Right lobe of liver (tissue), 6 donors: Measurements from ENCODE around the gene PAX9. TPM values are rescaled to one million over a fixed set of nuclear protein-coding genes. Genes with fewer than 3 reads are reported as not detected.

Source experiments
- ATAC-seq, 4 donors: fragments of 200-7000 bp; cut with Tn5 transposase; one replicate each; pipeline ENCODE4 v1.9.1; 2020; ENCODE audit warnings: mild to moderate bottlenecking in 4 of 4, moderate library complexity in 4 of 4
- DNase-seq, 3 donors: peaks; one replicate each; pipeline ENCODE4 v3.0.0-alpha.2; 2020
- H3K27ac ChIP-seq, 3 donors: fragments of 200-600 bp; one replicate each; pipeline ENCODE4 v1.8.0; 2022
- H3K27me3 ChIP-seq, 2 donors: fragments of 200-600 bp; one replicate each; pipeline ENCODE4 v1.8.0; 2022
- H3K36me3 ChIP-seq, 4 donors: fragments of 200-600 bp; sonication (generic) in 1 of 4; one replicate each; pipeline versions ENCODE4 v1.5.1 to v1.8.0; 2017 to 2022; ENCODE audit warnings: control low read depth in 1 of 4
- H3K4me1 ChIP-seq, 4 donors: fragments of 200-600 bp; sonication (generic) in 1 of 4; one replicate each; pipeline versions ENCODE4 v1.5.1 to v1.8.0; 2017 to 2022; ENCODE audit warnings: control low read depth in 1 of 4
- H3K4me3 ChIP-seq, 3 donors: fragments of 200-600 bp; one replicate each; pipeline ENCODE4 v1.8.0; 2022
- H3K9me3 ChIP-seq, 4 donors: fragments of 200-600 bp; sonication (generic) in 1 of 4; one replicate each; pipeline versions ENCODE4 v1.5.1 to v1.8.0; 2017 to 2022; ENCODE audit warnings: control low read depth in 1 of 4
- POLR2A ChIP-seq: fragments of 450-650 bp; IDR thresholded peaks from one replicate; pipeline ENCODE4 v1.6.1; 2017; ENCODE audit warnings: antibody characterized with exemption, mild to moderate bottlenecking
- WGBS: methylation state at CpG from one replicate; pipeline ENCODE4 v1.1.6; 2018; ENCODE audit warnings: low coverage, low lambda C conversion rate; ENCODE audit not compliant: insufficient coverage; ENCODE audit errors: missing lambda C conversion rate; 5-methylcytosine and 5-hydroxymethylcytosine counted together
- intact Hi-C, 2 donors: fragments of 100-400 bp; cut with DNase I; formaldehyde crosslinking; loops; one replicate each; pipeline versions ENCODE4 v1.11.2 to v1.14.1; 2022
- total RNA-seq, 6 experiments: library from RNA; depleted of rRNA in 2 of 6; stranded (reverse); fragments of >200 nt in 2 of 6; fragmentation: NEBNext Ultra II Directional in 3 of 6; extraction: Animal tissue kit (Norgen Biotek cat#: 25700) in 3 of 6; gene quantifications; one replicate each; pipeline versions ENCODE4 v1.1.0 to v1.2.4, GENCODE V29; 2016 to 2023
- TF ChIP-seq, protein P1 (sequence below), 4 donors: fragments of 200-600 bp in 3 of 4; fragments of 450-650 bp in 1 of 4; IDR thresholded peaks; one replicate each; pipeline versions ENCODE4 v1.5.1 to v1.8.0; 2016 to 2022; ENCODE audit warnings: antibody characterized with exemption in 4 of 4, mild to moderate bottlenecking in 2 of 4
- donor health status: DM: no; HTN: yes; CAD: no.
- donor health status: DM: no; HTN: no; CAD: no.
- donor health status: DM: no; HTN: no; CAD: no.
- donor health status: DM: no; HTN: yes; CAD: no.
- donor health status: DM: no; HTN: yes; CAD: no.

The PAX9 gene
- total RNA-seq, 6 experiments from 2014 or later: not detected

DNA sequence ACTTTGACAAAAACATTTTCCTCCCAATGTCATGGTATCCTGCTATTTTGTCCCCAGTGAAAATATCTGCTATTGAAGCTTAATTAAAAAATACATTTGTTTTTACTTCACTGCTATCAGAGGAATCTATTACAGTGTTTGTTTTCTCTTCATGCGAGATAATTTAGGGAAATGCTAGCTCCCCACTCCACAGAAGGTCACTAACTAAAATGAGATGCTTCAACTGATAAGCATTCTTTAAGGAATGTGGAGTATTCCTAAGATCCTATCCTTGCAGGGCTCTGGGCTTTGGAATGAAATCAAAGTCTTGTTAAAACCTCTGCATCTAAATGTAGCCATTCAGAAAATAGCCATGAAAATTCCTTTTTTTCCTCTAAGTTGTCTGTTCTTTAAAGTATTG is 39.5 kb downstream of the PAX9 start:
- Histone ChIP-seq H3K9me3 (no peaks in the 10 kb centered on the region), H3K27me3 (no peaks in the 10 kb centered on the region), H3K4me1 (no peaks in the 10 kb centered on the region), H3K36me3 (no peaks in the 10 kb centered on the region), H3K4me3 (no peak overlapping the region), H3K27ac (no peak overlapping the region)
- ATAC-seq: no peak
- intact Hi-C loops: no loop called here
- TF ChIP-seq, protein P1, sequence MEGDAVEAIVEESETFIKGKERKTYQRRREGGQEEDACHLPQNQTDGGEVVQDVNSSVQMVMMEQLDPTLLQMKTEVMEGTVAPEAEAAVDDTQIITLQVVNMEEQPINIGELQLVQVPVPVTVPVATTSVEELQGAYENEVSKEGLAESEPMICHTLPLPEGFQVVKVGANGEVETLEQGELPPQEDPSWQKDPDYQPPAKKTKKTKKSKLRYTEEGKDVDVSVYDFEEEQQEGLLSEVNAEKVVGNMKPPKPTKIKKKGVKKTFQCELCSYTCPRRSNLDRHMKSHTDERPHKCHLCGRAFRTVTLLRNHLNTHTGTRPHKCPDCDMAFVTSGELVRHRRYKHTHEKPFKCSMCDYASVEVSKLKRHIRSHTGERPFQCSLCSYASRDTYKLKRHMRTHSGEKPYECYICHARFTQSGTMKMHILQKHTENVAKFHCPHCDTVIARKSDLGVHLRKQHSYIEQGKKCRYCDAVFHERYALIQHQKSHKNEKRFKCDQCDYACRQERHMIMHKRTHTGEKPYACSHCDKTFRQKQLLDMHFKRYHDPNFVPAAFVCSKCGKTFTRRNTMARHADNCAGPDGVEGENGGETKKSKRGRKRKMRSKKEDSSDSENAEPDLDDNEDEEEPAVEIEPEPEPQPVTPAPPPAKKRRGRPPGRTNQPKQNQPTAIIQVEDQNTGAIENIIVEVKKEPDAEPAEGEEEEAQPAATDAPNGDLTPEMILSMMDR (IDR thresholded peaks at IDR 0.05): no peak
- no peak for TF ChIP-seq POLR2A
- no peak for DNase-seq
- WGBS: 33% methylated on average over 1 of the region's 1 CpG

DNA sequence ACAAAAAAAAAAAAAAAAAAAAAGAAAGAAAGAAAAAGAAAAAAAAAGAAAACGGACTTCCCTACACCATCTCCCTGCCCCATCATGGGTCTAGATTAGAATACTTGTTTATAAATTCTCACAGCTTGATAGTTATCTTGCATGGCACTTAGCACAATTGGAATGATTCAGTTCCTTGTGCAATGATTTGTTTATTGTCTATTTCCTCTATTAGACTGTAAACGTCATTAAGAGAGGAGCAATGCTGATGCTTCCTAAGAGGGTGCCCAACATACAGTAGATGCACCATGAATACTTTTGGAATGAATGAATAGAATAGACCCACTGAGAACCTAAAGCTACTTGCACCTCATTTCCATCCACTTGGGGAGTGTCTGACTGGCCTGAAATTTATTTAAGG is 40.8 kb downstream of the PAX9 start:
- DNase-seq (no peak), ATAC-seq (no peak)
- Histone ChIP-seq H3K27me3 (no peaks in the 10 kb centered on the region), H3K4me3 (no peak overlapping the region), H3K9me3 (no peaks in the 10 kb centered on the region), H3K4me1 (no peaks in the 10 kb centered on the region), H3K36me3 (no peaks in the 10 kb centered on the region), H3K27ac (no peak overlapping the region)
- WGBS: 49% methylated on average over 2 of the region's 2 CpGs
- TF ChIP-seq, protein P1 (IDR thresholded peaks at IDR 0.05): no peak
- TF ChIP-seq POLR2A: no peak
- intact Hi-C loops: no loop called here

DNA sequence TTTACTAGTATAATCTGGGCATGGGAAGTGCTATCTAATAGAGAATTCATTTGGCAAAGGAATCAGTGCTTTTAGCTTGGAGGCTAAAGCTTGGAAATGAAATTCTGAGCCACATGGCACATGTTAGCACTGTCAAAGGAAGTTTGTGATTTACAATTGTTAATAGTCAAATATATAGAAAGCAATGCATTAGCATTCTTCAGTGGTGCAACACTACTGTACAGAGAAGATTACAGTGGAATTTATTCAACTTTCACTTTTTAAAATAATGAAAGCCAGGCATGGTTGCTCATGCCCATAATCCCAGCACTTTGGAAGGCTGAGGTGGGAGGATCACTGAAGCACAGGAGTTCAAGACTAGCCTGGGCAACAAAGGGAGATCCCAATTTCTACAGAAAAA is 45.9 kb downstream of the PAX9 start:
- Histone ChIP-seq H3K27me3 (no peaks in the 10 kb centered on the region), H3K9me3 (no peaks in the 10 kb centered on the region), H3K4me1 (no peaks in the 10 kb centered on the region), H3K4me3 (no peak overlapping the region), H3K27ac (no peak overlapping the region), H3K36me3 (no peaks in the 10 kb centered on the region)
- no peak for TF ChIP-seq POLR2A
- TF ChIP-seq, protein P1 (IDR thresholded peaks at IDR 0.05): no peak
- ATAC-seq (no peak), DNase-seq (no peak)
- intact Hi-C loops: no loop called here

DNA sequence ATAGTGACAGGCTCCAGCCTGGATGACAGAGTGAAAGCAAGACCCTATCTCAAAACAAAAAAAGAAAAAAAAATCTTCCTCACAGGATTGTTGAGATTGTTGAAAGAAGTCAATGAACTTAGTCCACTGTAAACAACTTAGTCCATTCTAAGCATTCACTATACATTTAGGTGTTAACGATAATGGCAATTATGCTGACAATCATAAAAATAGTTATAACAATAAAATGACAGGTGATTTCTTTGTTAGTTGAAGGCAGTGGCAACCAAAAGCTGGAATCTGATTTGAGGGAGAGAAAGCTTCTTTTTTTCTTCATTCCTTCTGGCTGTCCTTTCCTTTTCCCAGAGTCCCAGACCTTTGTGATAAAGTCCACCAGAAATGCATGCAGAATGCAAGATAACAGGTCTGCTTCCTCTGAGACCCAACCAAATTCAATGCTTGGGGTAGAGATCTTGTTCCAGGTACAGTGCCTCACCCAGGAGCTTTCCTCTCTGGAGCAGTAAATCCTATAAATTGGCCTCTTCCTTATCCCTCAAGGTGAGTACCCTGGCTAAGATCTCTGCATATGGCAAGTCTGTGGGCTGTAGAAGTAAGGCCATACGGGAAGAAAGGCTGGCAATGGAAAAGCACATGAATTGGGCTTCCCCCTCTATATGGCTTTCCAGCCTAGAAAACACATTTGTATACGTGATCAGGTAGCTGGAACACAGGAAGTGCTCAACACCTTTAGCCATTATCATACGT is 52.5 kb downstream of the PAX9 start:
- Histone ChIP-seq H3K36me3 (no peaks in the 10 kb centered on the region), H3K9me3 (no peaks in the 10 kb centered on the region), H3K27me3 (no peaks in the 10 kb centered on the region), H3K27ac (no peak overlapping the region), H3K4me1 (no peaks in the 10 kb centered on the region), H3K4me3 (no peak overlapping the region)
- intact Hi-C loops: no loop called here
- 51% methylated on average over 4 of the region's 4 CpGs for WGBS
- no peak for ATAC-seq
- TF ChIP-seq POLR2A: no peak
- DNase-seq: no peak

DNA sequence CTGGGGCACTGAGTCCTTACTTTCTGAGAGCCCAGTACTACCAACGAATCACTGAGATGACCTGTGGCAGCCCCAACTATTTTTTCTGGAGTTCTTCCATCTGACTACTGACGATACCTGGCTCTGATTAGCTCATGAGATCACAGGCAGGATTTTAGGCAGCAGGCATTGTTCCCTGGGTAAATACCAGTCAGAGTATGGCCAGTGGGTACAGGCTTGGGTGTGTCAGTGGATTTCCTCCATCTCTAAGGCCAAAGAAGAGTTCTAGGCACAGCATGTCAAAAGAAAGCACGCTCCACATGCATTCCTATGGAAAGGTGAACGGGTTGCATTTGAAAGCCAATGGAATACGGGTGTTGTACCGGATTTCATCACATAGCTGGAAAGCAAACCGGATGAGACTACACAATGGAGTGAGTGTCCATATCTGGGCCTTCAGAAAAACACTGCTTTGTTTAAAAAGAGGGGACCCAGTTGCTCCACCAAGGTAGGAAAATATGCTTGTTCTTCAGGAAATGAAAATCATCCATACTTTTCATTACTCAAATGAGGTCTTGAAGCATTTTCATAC is 55.0 kb downstream of the PAX9 start:
- intact Hi-C loops: no loop called here

More for the DNA sequence above, 55.0 kb downstream of the PAX9 start:
- DNase-seq (no peak), ATAC-seq (no peak)
- H3K27me3 ChIP-seq: no peaks in the 10 kb centered on the region
- H3K36me3 ChIP-seq: no peaks in the 10 kb centered on the region
- H3K9me3 ChIP-seq: no peaks in the 10 kb centered on the region
- no peaks in the 10 kb centered on the region for H3K4me1 ChIP-seq
- no peak for TF ChIP-seq POLR2A
- TF ChIP-seq, protein P1 (IDR thresholded peaks at IDR 0.05): no peak
- 61% methylated on average over 7 of the region's 7 CpGs for WGBS
- no peak overlapping the region for H3K27ac ChIP-seq
- H3K4me3 ChIP-seq: no peak overlapping the region
